T follicular helper cell (primary cell): Measurements from ENCODE around the gene PTPN21.

Source experiments
- DNase-seq: peaks from one replicate; pipeline ENCODE4 v3.0.0-alpha.2; 2020; ENCODE audit warnings: low read depth

Gene PTPN21

GRCh38 chr14:88504602-88505001 lies 50.2 kb downstream of the PTPN21 start:
- no peak for DNase-seq

- DNase-seq, result no peak
Measured at GRCh38 chr14:88503754-88504406, 50.9 kb downstream of the PTPN21 start.

GRCh38 chr14:88502740-88503139 lies 52.1 kb downstream of the PTPN21 start:
- DNase-seq, result no peak

DNA sequence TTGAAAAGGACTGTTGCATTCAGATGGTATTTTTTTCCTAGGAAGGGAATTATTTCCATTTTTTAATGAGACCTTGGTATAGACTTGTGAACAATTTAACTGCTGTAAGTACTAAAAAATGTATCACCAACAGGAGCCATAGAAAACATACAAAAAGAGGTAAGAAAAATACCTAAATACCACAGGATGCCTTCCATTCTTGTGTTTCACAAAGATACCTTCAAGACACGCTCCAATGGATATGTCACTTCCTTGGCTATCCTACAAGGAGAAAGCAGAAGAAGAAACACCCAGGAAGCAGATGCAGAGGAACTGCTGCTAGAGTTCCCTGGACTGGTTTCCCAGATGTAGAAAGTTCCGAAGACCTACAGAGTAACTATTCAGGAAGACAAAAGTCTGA lies 54.2 kb downstream of the PTPN21 start:
- DNase-seq, result no peak

DNA sequence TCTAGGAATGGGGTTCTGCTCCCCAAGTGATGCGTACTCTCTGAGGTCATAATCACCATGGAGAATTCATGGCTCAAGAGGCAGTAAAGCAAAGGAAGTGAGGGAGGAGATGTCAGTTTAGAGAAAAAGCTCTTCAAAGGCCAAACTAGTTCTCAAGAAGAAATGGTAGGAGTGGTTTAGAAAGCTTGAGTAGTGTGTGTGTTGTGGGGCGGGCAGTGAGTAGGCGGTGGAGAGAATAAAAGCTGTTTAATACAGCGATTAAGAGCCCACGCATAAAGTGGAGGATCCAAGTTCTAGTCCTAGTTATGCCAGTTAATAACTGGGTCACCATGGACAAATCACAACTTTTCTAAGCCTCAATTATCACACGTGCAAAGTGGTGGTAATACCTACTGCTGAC lies 55.6 kb downstream of the PTPN21 start:
- DNase-seq, result no peak

GRCh38 chr14:88496414-88496813 lies 58.4 kb downstream of the PTPN21 start:
- no peak for DNase-seq

DNA sequence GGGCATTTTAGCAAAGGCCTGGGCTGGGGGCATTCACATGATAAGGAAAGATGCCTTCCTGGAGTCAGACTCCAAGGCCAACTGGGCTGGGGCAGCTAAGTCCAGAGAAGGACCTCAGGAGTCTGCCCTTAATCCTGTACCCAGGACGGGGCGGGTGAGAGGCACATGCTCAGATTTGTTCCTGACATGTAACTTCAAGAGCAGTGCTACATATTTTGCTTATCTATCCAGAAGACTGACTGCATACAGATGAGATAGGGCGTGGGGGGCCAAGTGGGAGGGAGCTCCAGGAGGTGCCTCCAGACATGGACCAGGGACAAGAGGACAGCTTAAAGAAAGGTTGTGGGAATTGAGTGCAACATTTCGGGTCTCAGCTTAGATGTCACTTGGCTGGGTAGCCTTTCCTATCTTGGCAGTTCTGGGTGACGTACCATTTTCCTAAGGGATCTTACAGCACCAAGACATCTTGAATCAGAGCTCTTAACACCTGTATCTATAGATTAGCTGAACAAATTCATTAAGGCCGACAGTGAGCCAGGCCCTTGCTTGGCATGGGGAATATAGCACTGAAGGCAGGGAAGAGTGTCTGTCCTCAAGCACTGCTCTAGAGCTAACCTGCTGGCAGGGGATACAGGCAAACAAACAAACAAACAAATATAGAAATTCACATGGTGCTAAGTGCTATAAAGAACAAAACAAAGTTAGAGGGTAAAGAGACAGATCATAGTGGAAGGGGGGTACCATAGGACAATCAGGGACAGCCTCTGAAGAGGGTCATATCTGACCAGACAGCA lies 61.2 kb downstream of the PTPN21 start:
- no peak for DNase-seq

DNA sequence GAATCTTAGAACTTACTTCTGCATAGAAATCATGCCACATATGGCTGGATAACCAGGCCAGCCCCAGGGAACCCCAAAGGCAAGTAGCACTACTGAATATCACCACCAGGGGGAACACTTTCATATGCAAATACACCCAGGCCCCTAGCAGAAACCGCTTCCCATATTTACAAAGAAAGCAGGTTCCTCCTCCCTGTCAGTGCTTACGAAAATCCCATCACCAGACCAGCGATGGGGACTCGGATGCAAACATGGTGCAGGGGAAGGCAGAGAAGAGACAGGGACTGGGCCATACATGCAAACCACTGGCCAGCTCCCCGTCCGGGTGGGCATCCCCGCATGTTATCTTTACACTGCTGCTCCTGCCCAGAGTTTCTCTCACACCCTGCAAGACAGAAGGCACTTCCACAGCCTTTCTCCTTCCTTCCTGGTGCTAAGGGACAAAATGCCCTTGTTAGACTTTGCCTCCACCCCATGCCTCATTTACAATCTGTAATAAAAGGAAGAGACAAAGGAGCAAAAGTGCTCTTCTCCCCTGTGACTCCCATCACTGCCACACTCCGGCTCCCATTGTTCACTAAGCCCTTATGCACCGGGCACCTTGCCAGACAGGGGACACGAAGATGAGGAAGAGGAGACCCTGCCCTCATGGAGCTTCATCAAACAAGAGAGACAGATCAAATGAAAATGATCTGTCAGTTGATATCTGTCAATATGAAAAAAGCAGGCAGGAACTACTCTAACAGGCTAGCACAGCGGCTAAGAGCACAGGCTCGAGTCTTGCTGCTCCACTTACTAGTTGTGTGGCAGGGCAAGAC lies 62.3 kb downstream of the PTPN21 start:
- peak; percentile 34 for DNase-seq

DNA sequence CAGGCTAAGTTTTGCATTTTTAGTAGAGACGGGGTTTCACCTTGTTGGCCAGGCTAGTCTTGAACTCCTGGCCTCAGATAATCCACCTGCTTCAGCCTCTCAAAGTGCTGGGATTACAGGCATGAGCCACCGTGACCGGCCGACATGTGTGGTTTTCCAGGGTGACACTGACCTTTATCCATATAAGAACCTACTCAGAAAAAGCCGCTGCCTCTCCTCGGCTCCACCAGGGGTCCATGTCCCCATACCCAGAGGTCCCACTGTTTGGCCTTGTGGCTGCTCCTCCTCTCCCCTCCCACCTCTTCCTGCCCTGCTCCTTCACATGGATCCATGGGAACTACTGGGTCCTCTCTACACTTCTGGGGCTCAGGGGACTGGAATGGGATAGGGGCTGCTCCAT lies 64.6 kb downstream of the PTPN21 start:
- DNase-seq, result no peak

- no peak for DNase-seq
Measured at GRCh38 chr14:88488897-88489296, 65.9 kb downstream of the PTPN21 start.

DNA sequence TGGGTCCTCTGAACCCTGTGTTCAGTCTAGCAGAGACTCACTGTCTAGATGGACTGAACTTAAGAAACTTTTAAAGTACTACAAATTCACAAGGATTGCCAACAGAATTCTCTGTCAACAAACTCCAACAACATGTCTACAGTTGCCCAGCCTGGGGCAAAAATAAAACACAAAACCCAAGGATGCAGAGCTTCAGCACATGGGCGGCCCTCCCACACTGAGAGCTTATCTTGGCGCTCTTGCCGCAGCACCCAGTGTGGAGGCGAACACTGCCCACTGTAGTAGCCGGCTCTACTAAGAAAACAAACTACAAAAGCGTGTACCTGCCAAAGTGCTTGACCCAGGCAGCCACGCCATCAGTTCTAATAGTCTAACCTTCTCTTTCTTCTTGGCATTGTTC lies 66.7 kb downstream of the PTPN21 start:
- DNase-seq, result no peak

GRCh38 chr14:88482524-88482923 lies 72.3 kb downstream of the PTPN21 start:
- no peak for DNase-seq

- no peak for DNase-seq
Measured at GRCh38 chr14:88481794-88482193, 73.0 kb downstream of the PTPN21 start.

- no peak for DNase-seq
Measured at GRCh38 chr14:88481059-88481458, 73.7 kb downstream of the PTPN21 start.

- DNase-seq, result no peak
Measured at GRCh38 chr14:88479574-88479987, 75.2 kb downstream of the PTPN21 start.

- DNase-seq, result no peak
Measured at GRCh38 chr14:88478931-88479330, 75.9 kb downstream of the PTPN21 start.

DNA sequence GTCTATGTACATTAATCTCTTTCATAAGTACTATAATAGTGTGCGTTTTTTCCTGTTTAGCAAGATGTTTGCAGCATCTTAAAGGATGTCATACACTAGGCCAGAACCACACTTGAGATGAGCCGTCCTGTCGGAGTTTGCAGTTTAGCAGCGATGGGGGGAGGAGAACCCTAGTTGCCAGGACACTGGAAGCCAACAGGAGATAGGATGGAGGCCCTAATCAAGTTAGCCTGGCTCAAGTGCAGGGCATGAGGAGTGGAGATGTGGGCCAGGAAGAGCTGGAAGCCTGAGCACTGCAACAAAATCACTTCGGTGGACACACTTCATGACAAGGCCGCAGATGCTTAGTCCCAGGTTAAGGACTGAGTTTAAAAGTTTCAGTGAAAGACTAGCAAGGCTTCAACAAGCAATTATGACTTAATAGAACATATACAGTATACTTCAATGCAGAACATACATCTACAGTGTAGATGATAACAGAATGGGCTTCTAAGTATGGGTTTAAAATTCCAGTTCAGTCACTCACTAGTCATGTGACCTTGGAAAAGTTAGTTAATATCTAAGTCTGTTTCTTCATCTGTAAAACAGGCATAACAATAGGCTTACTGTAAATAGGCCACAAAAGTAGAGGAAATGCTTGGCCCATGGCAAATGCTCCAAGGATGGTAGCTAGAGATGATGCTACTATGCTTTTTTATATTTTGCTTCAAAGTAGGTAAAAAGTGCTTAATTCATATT lies 77.1 kb downstream of the PTPN21 start:
- DNase-seq, result no peak

DNA sequence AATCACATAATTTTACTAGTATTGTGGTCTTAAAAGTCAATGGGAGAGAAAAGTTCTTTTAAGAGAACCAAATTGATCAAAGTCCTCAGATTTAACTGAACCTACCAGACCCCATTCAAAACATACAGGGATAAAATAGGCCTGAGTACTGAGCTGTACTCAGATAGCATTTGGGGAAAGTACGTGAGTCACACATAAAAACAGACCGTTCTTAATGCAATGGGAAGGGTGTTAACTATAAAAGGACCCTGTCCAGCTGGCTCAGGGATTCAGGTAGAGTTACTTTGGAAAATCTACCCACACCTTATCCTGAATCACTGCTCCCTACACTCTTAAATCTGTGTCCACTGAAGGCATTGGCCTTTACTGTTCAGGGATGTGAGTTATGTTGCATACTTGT lies 78.0 kb downstream of the PTPN21 start:
- DNase-seq, result no peak

DNA sequence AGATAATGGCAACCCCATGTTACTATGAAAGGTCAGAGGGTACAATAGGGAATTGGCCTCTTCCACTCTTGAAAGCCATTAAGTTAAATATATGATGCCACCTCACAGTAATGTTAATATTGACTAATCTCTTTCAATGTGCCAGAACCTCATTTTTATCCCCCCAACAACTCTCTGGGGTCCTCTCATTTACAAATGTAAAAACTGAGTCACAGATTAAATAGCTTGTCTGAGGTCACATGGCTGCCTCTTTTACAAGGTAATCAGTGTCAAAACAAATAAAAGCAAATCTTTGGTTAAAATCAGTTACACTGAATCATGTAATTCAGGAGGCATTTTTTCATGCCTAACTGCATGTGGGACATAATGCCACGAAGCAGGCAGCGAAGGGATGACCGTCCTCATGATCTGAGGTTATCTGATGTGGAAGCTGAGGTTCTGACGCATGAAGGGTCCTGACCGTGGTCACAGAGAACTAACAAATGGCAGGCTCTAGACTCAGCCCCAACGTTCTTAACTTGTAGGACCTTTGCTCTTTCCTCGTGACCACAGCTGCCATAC lies 78.5 kb downstream of the PTPN21 start:
- DNase-seq, result no peak

DNA sequence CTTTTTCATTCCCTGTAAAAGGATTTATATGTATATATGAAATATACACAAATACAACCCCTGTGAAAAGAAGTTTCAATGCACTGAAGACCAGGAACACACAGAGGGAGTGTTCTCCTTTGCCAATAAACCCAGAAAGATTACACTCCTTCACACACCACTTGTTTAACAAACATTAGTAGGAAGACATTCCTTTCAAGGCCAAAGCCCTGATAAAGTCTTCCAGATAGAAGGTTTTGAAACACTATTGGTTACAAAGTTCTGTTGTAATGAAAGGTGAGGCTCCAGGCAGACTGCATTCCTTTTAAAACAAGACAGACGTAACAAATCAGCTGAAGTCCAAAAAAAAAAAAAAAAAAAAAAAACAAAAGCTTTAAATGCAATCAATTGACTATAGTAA lies 81.0 kb downstream of the PTPN21 start:
- no peak for DNase-seq

- DNase-seq, result no peak
Measured at GRCh38 chr14:88470542-88471440, 84.0 kb downstream of the PTPN21 start.
